Measurements from ENCODE around the gene TBC1D3B. TPM values are rescaled to one million over a fixed set of nuclear protein-coding genes. Genes with fewer than 3 reads are reported as not detected.

The TBC1D3B gene
- total and polyA plus RNA-seq, 2 donors (not counting 3 experiments of a cell fraction or from before 2014, with no cell fraction given): 0.81 to 3.3 TPM

DNA sequence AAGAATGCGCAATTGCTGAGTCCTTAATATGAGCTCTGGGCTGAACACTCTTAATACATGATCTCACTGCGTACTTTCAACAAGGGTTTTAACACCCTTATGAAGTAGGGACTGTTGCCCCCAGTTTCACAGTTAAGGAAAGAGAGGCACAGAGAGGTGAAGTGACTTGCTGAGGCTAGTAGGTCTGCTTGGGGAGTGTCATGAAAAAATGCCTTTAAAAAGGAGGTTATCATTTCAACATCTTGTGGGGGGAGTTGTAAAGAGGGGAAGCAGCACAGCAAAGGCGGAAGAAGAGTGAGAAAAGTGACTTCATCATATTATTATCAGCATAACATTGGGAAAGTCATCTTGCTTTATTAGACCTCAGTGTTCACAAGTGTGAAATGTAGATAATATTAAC lies 36.5 kb upstream of the TBC1D3B start:
- Histone ChIP-seq H3K9me1 (replicated peaks; ENCODE audit: control insufficient read depth, extremely low read depth, insufficient read depth, low read length) (no peaks in the 10 kb centered on the region), H2AFZ (ENCODE audit: low read depth, low read length) (no peak overlapping the region), H3K4me3 (replicated peaks in 1 of 3; ENCODE audit: insufficient read depth in 1 of 3, low read depth in 1 of 3, low read length in 3 of 3) (no peak overlapping the region), H3K27ac (ENCODE audit: insufficient read depth, low read depth, low read length) (no peak overlapping the region), H3K27me3 (ENCODE audit: control insufficient read depth in 2 of 2, insufficient read depth in 2 of 2, low read length in 2 of 2) (no peaks in the 10 kb centered on the region), H3K9me3 (replicated peaks; ENCODE audit: control insufficient read depth, insufficient read depth, low read length) (no peaks in the 10 kb centered on the region), H3K4me1 (ENCODE audit: control insufficient read depth, extremely low read depth, insufficient read depth, low read length) (no peaks in the 10 kb centered on the region), H3K4me2 (ENCODE audit: insufficient read depth, low read length) (no peak overlapping the region), H4K20me1 (replicated peaks; ENCODE audit: control insufficient read depth, extremely low read depth, insufficient read depth, low read length) (no peaks in the 10 kb centered on the region), H3K9ac (replicated peaks; ENCODE audit: extremely low read depth, insufficient read depth, low read length) (no peak overlapping the region), H3K36me3 (ENCODE audit: control insufficient read depth in 2 of 2, extremely low read depth in 1 of 2, insufficient read depth in 2 of 2, low read length in 2 of 2) (no peaks in the 10 kb centered on the region), H3K79me2 (ENCODE audit: control insufficient read depth, insufficient read depth, low read length) (no peaks in the 10 kb centered on the region)
- no peak for DNase-seq (ENCODE audit: low read depth, low spot score)
- intact Hi-C loops (cut with micrococcal nuclease): no loop called here
- BruUV-seq (replicated peaks): no TSS peak
- TF ChIP-seq EZH2 (IDR thresholded peaks at IDR 0.05; ENCODE audit: borderline replicate concordance, low read depth, low read length, severe bottlenecking) (no peak), CTCF (IDR thresholded peaks at IDR 0.05; ENCODE audit: extremely low read depth in 1 of 2, insufficient read depth in 1 of 2, low read depth in 1 of 2, low read length in 2 of 2) (no peak), JUN (IDR thresholded peaks at IDR 0.05; ENCODE audit: borderline replicate concordance, insufficient read depth, insufficient read length, low read depth) (no peak), FOS (IDR thresholded peaks at IDR 0.05; ENCODE audit: borderline replicate concordance, insufficient read depth, low read length) (no peak), POLR2A (IDR thresholded peaks at IDR 0.05; ENCODE audit: low read depth, low read length) (no peak), MAX (IDR thresholded peaks at IDR 0.05; ENCODE audit: insufficient read depth, insufficient read length) (no peak), MYC (IDR thresholded peaks at IDR 0.05; ENCODE audit: low read depth, low read length) (no peak), POLR2AphosphoS5 (IDR thresholded peaks at IDR 0.05; ENCODE audit: insufficient read depth, low read depth, low read length) (no peak), GATA2 (IDR thresholded peaks at IDR 0.05; ENCODE audit: insufficient read depth, insufficient read length, low read depth, low read length) (no peak)
- no peak for FAIRE-seq
- dilution Hi-C loops (cut with MboI; ENCODE audit: extremely low pct_ligation_motif_present, low sequenced_read_pairs): no loop called here
- CTCF ChIA-PET: no interaction called here
- POLR2A ChIA-PET: no interaction called here

All from endothelial cell of umbilical vein (primary cell).